ENCODE measurements around the gene HEPN1. TPM values are rescaled to one million over a fixed set of nuclear protein-coding genes. Genes with fewer than 3 reads are reported as not detected.

Gene HEPN1
- total and polyA plus RNA-seq, 2 of the 4 experiments (the other 2 are of a cell fraction): not detected

GRCh38 chr11:124955035-124955434 lies 36.0 kb downstream of the HEPN1 start:
- ChIA-PET CTCF (interaction anchor here (0.7 to 1.4 kb wide), 2 partner anchors 188 to 557 kb away, joined by 3 read pairs; no protein-coding TSS in a partner anchor), POLR2A (ENCODE audit: unreplicated experiment) (interaction anchor here (1.0 kb wide), 1 partner anchor 79 kb away, joined by 3 read pairs; no protein-coding TSS in a partner anchor)
- intact Hi-C loops (cut with micrococcal nuclease) (loop anchor here (2.0 kb wide), 1 partner anchor 118 kb away; no protein-coding TSS in a partner anchor), in situ Hi-C loops (cut with MboI; ENCODE audit: low sequenced_read_pairs) (no loop called here), dilution Hi-C loops (cut with HindIII; ENCODE audit: low sequenced_read_pairs, unreplicated experiment) (no loop called here)
- no peak overlapping the region for H2AFZ ChIP-seq (replicated peaks; ENCODE audit: low read length, poor library complexity)
- no peak overlapping the region for H2BK120ac ChIP-seq (ENCODE audit: low read depth, low read length)
- BruUV-seq (replicated peaks): no TSS peak
- no peak overlapping the region for H3K56ac ChIP-seq (ENCODE audit: extremely low read depth, insufficient read depth, low read length)
- H3K9ac ChIP-seq (ENCODE audit: low read depth, low read length): no peak overlapping the region
- H3K4me3 ChIP-seq (ENCODE audit: insufficient read depth, low read depth, low read length): no peak overlapping the region
- TF ChIP-seq ELK1 (IDR thresholded peaks at IDR 0.05; ENCODE audit: borderline replicate concordance, low read depth, low read length): no peak
- TF ChIP-seq POLR2A (IDR thresholded peaks at IDR 0.05; ENCODE audit: low read depth, low read length): no peak
- H4K91ac ChIP-seq (ENCODE audit: insufficient read depth, low read depth, low read length): no peak overlapping the region
- H2AK9ac ChIP-seq (replicated peaks; ENCODE audit: low read depth, low read length, poor library complexity): no peak overlapping the region
- peaks cover 2% of the 10 kb centered on the region; the same call in 1 of the 2 replicates for H3K4me1 ChIP-seq (ENCODE audit: control insufficient read depth, insufficient read depth, low read length)
- H3K9me1 ChIP-seq (ENCODE audit: insufficient read depth, low read length): no peaks in the 10 kb centered on the region
- no peak overlapping the region for H2AK5ac ChIP-seq (ENCODE audit: low read depth, low read length)
- H3K14ac ChIP-seq (replicated peaks; ENCODE audit: low read depth, low read length): no peak overlapping the region
- no peak overlapping the region for H3K23ac ChIP-seq (ENCODE audit: low read depth, low read length)
- no peak overlapping the region for H4K5ac ChIP-seq (ENCODE audit: low read depth, low read length)
- ATAC-seq (ENCODE audit: low read depth) (no peak), DNase-seq (no peak)
- H3K27ac ChIP-seq (ENCODE audit: insufficient read depth, low read length): no peak overlapping the region
- H2BK20ac ChIP-seq (ENCODE audit: low read depth, low read length): no peak overlapping the region
- no peaks in the 10 kb centered on the region for H4K20me1 ChIP-seq (ENCODE audit: insufficient read depth, low read length)
- H3K4ac ChIP-seq (ENCODE audit: low read depth, low read length): no peak overlapping the region
- no peaks in the 10 kb centered on the region for H3K36me3 ChIP-seq (ENCODE audit: control insufficient read depth, insufficient read depth, low read length)
- H2BK15ac ChIP-seq (ENCODE audit: low read depth, low read length): 0 out of 3 replicates have a peak overlapping the region, but pooled peaks have one; percentile 4
- no peak overlapping the region for H3K18ac ChIP-seq (ENCODE audit: low read depth, low read length)
- H3K4me2 ChIP-seq (ENCODE audit: low read depth, low read length): no peak overlapping the region
- H3K27me3 ChIP-seq (ENCODE audit: control insufficient read depth, insufficient read depth, low read length): no peaks in the 10 kb centered on the region
- peak overlapping the region in 1 of 2 experiments; percentile 66; a peak in 2 of 4 replicates for H4K8ac ChIP-seq (ENCODE audit: low read depth in 2 of 2, low read length in 2 of 2)
- H3K79me1 ChIP-seq (ENCODE audit: low read depth in 1 of 2, low read length in 2 of 2): peaks cover 0 to 8% of the 10 kb centered on the region in 2 experiments; a peak in 2 of 4 replicates
- H2BK5ac ChIP-seq (ENCODE audit: low read depth, low read length, poor library complexity, severe bottlenecking): no peak overlapping the region
- H3K9me3 ChIP-seq (ENCODE audit: control insufficient read depth, insufficient read depth, low read length): no peaks in the 10 kb centered on the region

Data from IMR-90 (cell line).